A673 (cell line): ENCODE measurements around the gene TMEM121.

ENCODE experiments used
- CTCF ChIP-seq: fragments of 300-800, 200-600 bp; sonication (generic); conservative IDR thresholded peaks from 2 replicates; pipeline ENCODE4 v1.5.1; 2017; ENCODE audit warnings: low read depth, mild to moderate bottlenecking, antibody characterized with exemption, low read length, moderate library complexity, mixed read lengths
- EZH2 ChIP-seq: fragments of 200-600 bp; sonication (generic); IDR thresholded peaks from 2 replicates; pipeline ENCODE4 v1.6.1; 2017; ENCODE audit warnings: borderline replicate concordance, low read depth, mild to moderate bottlenecking, mixed read lengths, antibody characterized with exemption, low read length; ENCODE audit not compliant: poor library complexity, severe bottlenecking

- TF ChIP-seq CTCF, result no peak
- no peak for TF ChIP-seq EZH2
Measured at GRCh38 chr14:105526776-105527380, 495 bp downstream of the TMEM121 start.
